GM19193 (cell line): Measurements from ENCODE around the gene MAGEA11.

Source experiments
- POLR2A ChIP-seq: IDR thresholded peaks from 4 replicates; pipeline ENCODE4 v1.6.1; 2011; ENCODE audit not compliant: insufficient read depth, insufficient read length; ENCODE audit errors: extremely low read depth

The MAGEA11 gene

GRCh38 chrX:149715468-149715867 is 3.6 kb downstream of the MAGEA11 start:
- no peak for TF ChIP-seq POLR2A

GRCh38 chrX:149716632-149717031 is 4.8 kb downstream of the MAGEA11 start:
- no peak for TF ChIP-seq POLR2A

GRCh38 chrX:149717803-149718202 is 5.9 kb downstream of the MAGEA11 start:
- TF ChIP-seq POLR2A, result no peak

GRCh38 chrX:149718757-149719156 is 6.9 kb downstream of the MAGEA11 start:
- no peak for TF ChIP-seq POLR2A

- TF ChIP-seq POLR2A, result no peak
These were observed 8.3 kb downstream of the MAGEA11 start for GRCh38 chrX:149720021-149720689.

GRCh38 chrX:149721778-149722177 is 9.9 kb downstream of the MAGEA11 start:
- no peak for TF ChIP-seq POLR2A

- no peak for TF ChIP-seq POLR2A
These were observed 45.6 kb downstream of the MAGEA11 start for GRCh38 chrX:149757206-149758067.

GRCh38 chrX:149758068-149758714 is 46.3 kb downstream of the MAGEA11 start:
- no peak for TF ChIP-seq POLR2A

- TF ChIP-seq POLR2A, result no peak
These were observed 48.0 kb downstream of the MAGEA11 start for GRCh38 chrX:149759824-149760223.

- no peak for TF ChIP-seq POLR2A
These were observed 49.1 kb downstream of the MAGEA11 start for GRCh38 chrX:149760965-149761364.

GRCh38 chrX:149762696-149763614 is 51.1 kb downstream of the MAGEA11 start:
- no peak for TF ChIP-seq POLR2A
